NB4 (cell line): ENCODE results near the gene DGCR2.

Experiments used
- MYC ChIP-seq: IDR thresholded peaks from 2 replicates; pipeline ENCODE4 v1.6.1; 2011; ENCODE audit warnings: low read depth, low read length
- POLR2A ChIP-seq: IDR thresholded peaks from 2 replicates; pipeline ENCODE4 v1.6.1; 2011; ENCODE audit warnings: mild to moderate bottlenecking; ENCODE audit not compliant: insufficient read length; ENCODE audit errors: extremely low read depth
- TF ChIP-seq, protein P1 (sequence below): IDR thresholded peaks from one replicate; pipeline ENCODE4 v1.5.1; 2012; ENCODE audit warnings: low read depth, low read length
- TF ChIP-seq, protein P2 (sequence below): IDR thresholded peaks from 2 replicates; pipeline ENCODE4 v1.6.1; 2011; ENCODE audit warnings: low read depth, low read length

DNA sequence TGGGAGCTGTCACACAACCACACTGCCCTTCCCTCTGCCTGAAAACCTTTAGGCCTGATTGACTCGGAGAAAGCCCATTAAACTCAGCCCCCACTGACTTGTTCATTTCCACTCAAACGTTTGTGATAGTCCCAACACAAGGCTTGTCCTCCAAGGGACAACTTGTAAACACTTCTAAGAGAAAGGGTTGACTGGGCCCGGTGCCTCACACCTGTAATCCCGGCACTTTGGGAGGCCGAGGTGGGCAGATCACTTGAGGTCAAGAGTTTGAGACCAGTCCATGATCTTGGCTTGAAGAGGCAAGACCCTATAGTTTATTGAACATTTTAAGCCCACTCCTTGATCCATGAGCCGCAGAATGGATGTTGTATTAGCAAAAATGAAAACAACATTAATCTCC is 122.8 kb downstream of the DGCR2 start:
- TF ChIP-seq, protein P1, sequence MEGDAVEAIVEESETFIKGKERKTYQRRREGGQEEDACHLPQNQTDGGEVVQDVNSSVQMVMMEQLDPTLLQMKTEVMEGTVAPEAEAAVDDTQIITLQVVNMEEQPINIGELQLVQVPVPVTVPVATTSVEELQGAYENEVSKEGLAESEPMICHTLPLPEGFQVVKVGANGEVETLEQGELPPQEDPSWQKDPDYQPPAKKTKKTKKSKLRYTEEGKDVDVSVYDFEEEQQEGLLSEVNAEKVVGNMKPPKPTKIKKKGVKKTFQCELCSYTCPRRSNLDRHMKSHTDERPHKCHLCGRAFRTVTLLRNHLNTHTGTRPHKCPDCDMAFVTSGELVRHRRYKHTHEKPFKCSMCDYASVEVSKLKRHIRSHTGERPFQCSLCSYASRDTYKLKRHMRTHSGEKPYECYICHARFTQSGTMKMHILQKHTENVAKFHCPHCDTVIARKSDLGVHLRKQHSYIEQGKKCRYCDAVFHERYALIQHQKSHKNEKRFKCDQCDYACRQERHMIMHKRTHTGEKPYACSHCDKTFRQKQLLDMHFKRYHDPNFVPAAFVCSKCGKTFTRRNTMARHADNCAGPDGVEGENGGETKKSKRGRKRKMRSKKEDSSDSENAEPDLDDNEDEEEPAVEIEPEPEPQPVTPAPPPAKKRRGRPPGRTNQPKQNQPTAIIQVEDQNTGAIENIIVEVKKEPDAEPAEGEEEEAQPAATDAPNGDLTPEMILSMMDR: no peak
- no peak for TF ChIP-seq POLR2A
- TF ChIP-seq, protein P2, sequence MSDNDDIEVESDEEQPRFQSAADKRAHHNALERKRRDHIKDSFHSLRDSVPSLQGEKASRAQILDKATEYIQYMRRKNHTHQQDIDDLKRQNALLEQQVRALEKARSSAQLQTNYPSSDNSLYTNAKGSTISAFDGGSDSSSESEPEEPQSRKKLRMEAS: no peak
- TF ChIP-seq MYC: no peak
